ENCODE measurements around the gene SYNGR3. TPM values are rescaled to one million over a fixed set of nuclear protein-coding genes. Genes with fewer than 3 reads are reported as not detected.

SYNGR3 gene
- total and polyA plus RNA-seq, 8 donors, result 0.21 to 0.93 (median 0.33) TPM

DNA sequence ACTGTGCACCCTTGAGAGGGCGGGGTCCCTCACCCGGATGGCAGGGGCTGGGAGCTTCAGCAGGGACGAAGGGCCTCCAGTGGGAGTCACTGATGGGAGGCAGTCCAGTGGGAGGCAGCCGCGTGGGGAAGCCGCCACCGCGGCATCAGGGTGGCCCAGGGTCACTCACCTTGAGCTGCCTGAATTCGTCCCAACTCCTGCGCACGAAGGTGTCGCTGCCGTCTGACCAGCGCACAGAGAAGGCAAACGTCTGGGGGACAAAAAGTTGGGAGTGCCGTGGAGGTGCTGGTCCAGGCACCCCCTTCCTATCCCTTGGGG is 9.0 kb upstream of the SYNGR3 start:
- H3K27me3 ChIP-seq, result peaks cover 24 to 64% of the 10 kb centered on the region in 2 donors

DNA sequence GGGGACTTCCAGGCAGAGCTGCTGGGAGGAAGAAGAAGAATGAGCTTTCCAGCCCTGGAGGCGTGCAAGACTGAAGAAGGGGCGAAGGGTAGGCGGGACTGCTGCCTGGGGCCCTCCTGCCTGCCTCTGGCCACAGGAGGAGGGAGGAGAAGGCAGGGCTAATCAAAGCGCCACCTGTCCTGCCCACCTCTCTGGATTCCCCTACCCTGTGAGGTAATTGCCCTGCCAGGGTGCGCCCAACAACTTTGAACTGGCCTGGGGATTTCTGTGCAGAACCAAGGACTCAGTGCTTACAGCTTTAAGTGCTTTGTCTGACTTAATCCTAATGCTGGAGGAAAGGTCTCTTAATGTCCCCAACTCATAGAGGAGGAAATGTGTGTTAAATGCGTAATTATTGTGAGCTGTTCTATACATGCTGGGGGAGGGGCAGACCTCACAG is 8.4 kb upstream of the SYNGR3 start, which contains the start of gene NOXO1:
TSS of gene NOXO1 (minus strand) at position 72 of the 439 bp plus-strand sequence. CDS start 290 bp downstream, outside the sequence.
- peaks cover 15 to 34% of the 10 kb centered on the region in 2 donors for H3K4me1 ChIP-seq
- H3K27me3 ChIP-seq, result peaks cover 24 to 64% of the 10 kb centered on the region in 2 donors
- intact Hi-C loops (cut with DNase I), result no loop called here
- TF ChIP-seq, protein P1, sequence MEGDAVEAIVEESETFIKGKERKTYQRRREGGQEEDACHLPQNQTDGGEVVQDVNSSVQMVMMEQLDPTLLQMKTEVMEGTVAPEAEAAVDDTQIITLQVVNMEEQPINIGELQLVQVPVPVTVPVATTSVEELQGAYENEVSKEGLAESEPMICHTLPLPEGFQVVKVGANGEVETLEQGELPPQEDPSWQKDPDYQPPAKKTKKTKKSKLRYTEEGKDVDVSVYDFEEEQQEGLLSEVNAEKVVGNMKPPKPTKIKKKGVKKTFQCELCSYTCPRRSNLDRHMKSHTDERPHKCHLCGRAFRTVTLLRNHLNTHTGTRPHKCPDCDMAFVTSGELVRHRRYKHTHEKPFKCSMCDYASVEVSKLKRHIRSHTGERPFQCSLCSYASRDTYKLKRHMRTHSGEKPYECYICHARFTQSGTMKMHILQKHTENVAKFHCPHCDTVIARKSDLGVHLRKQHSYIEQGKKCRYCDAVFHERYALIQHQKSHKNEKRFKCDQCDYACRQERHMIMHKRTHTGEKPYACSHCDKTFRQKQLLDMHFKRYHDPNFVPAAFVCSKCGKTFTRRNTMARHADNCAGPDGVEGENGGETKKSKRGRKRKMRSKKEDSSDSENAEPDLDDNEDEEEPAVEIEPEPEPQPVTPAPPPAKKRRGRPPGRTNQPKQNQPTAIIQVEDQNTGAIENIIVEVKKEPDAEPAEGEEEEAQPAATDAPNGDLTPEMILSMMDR (IDR thresholded peaks at IDR 0.05), result no peak
- no peaks in the 10 kb centered on the region for H3K9me3 ChIP-seq
- ATAC-seq, result no peak
- peak within 1 kb of the TSS in 1 of 2 donors; percentile 32 for H3K4me3 ChIP-seq
- DNase-seq, result no peak
- no peak within 1 kb of the TSS for H3K27ac ChIP-seq
- peaks cover 0 to 45% of the 10 kb centered on the region in 2 donors for H3K36me3 ChIP-seq

More for the DNA sequence above, 9.0 kb upstream of the SYNGR3 start:
- H3K9me3 ChIP-seq, result no peaks in the 10 kb centered on the region
- H3K4me3 ChIP-seq, result peak overlapping the region in 1 of 2 donors; percentile 32
- TF ChIP-seq, protein P1 (IDR thresholded peaks at IDR 0.05), result no peak
- DNase-seq (no peak), ATAC-seq (no peak)
- no peak overlapping the region for H3K27ac ChIP-seq
- H3K36me3 ChIP-seq, result peaks cover 0 to 45% of the 10 kb centered on the region in 2 donors
- intact Hi-C loops (cut with DNase I), result no loop called here
- peaks cover 15 to 32% of the 10 kb centered on the region in 2 donors for H3K4me1 ChIP-seq

DNA sequence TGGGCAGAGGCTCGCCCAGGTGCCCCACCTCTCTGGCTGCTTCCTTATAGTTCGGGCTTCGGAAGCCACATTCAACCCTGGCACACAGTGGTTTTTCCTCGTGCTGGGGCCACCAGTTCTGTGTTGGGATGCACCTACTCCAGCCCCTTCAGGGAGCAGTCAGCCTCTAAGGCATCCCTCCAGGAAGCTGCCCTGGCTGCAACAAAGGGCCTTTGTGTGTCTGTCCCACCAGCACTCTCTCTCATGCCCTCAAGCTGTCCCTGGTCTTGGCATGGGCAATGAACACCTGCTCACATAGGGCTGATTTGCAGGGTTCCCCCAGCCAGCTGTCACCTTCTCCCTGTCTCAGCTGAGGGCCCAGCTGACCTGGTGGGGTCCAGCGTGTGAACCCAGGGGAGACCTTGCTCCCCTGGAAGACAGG is 7.7 kb upstream of the SYNGR3 start:
- ATAC-seq (no peak), DNase-seq (no peak)
- TF ChIP-seq, protein P1 (IDR thresholded peaks at IDR 0.05), result no peak
- peaks cover 0 to 45% of the 10 kb centered on the region in 2 donors for H3K36me3 ChIP-seq
- peaks cover 15 to 34% of the 10 kb centered on the region in 2 donors for H3K4me1 ChIP-seq
- H3K27ac ChIP-seq, result no peak overlapping the region
- intact Hi-C loops (cut with DNase I), result no loop called here
- H3K9me3 ChIP-seq, result no peaks in the 10 kb centered on the region
- peaks cover 24 to 64% of the 10 kb centered on the region in 2 donors for H3K27me3 ChIP-seq
- no peak overlapping the region for H3K4me3 ChIP-seq

DNA sequence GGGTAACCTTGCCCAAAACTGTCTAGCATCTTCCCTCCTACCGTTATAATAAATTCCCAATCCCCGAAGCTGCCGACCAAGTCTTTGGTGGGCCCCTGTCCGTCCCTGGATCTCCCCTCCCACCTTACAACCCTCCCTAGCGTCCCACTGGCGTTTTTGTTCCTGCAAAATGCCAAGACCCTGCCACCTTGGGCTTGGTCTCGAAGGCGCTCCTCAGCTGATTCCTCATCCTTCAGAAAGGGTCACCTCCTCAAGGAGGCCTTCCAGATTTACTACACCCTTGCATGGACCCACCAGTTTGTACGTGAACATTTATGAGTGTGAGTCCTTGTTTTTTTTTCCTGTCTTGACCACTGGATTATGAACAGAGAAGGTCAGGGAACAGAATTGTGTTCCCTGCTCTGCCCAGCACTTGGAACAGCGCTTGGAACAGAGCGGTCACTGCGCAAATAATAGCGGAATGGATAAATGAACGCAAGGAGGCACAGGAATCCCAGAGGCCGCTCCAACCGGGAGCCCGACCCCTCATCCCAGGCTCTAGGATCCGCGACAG is 6.7 kb upstream of the SYNGR3 start:
- Histone ChIP-seq H3K4me1 (peaks cover 15 to 34% of the 10 kb centered on the region in 2 donors), H3K36me3 (peaks cover 0 to 39% of the 10 kb centered on the region in 2 donors), H3K9me3 (no peaks in the 10 kb centered on the region), H3K27ac (peak overlapping the region; percentile 63 to 88), H3K27me3 (peaks cover 24 to 58% of the 10 kb centered on the region in 2 donors), H3K4me3 (peak overlapping the region; percentile 71 to 88)
- TF ChIP-seq, protein P1 (IDR thresholded peaks at IDR 0.05), result no peak
- ATAC-seq, result no peak
- no peak for DNase-seq
- intact Hi-C loops (cut with DNase I), result no loop called here

DNA sequence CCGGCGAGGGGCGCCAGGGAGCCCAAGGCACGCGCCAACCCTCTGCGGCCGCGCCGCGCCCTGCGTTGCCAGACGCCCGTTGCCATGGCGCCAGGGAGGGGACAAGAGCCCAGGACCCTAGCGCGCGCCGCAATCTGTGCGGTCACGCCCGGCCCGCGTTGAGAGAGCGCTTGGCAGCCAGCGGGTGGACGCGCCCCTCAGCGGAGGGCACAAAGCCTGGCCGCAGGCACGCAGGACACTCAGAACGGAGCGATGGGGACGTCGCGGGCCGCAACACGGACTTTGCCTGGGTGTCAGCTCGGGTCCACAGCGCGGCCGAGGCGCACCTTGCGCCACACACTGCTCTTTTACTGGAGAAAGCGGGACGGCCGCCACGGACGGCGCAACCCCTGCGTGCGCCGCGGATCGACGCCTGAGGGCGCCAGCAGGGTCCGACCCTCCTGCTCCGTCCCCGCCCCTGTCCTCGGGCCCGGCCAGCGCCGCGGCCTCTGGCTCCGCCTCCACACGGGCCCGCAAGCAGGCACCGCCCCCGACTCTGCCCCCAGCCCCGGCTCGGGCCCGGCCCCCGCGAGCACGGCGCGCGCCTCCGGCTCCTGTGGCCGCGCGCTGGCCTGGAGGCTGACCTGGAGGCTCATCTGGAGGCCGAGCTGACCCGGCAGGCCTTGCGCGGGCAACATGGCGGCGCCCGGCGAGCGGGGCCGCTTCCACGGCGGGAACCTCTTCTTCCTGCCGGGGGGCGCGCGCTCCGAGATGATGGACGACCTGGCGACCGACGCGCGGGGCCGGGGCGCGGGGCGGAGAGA is 6.0 kb upstream of the SYNGR3 start, which contains the start of gene GFER:
TSS of gene GFER (plus strand) at position 650 of the 803 bp plus-strand sequence. CDS start at position 676, 26 bp downstream.
- intact Hi-C loops (cut with DNase I), result no loop called here
- peaks cover 30 to 58% of the 10 kb centered on the region in 2 donors for H3K27me3 ChIP-seq
- H3K4me1 ChIP-seq, result peaks cover 15 to 32% of the 10 kb centered on the region in 2 donors
- ATAC-seq (peak; percentile 89), DNase-seq (peak; percentile 91 to 97 (median 93))
- peaks cover 0 to 32% of the 10 kb centered on the region in 2 donors for H3K36me3 ChIP-seq
- H3K9me3 ChIP-seq, result no peaks in the 10 kb centered on the region
- H3K4me3 ChIP-seq, result peak within 1 kb of the TSS; percentile 71 to 88
- TF ChIP-seq, protein P1 (IDR thresholded peaks at IDR 0.05), result peak; percentile 38 to 48
- peak within 1 kb of the TSS; percentile 63 to 88 for H3K27ac ChIP-seq

All from left lung (tissue), 10 donors.